K562 (cell line): ENCODE results near the gene TSGA10. TPM values are rescaled to one million over a fixed set of nuclear protein-coding genes. Genes with fewer than 3 reads are reported as not detected.
A peak's percentile ranks its signal among the peaks of the same experiment; 100 is the strongest.

Experiments
- ATAC-seq: fragments of 200-7000 bp; cut with Tn5 transposase; 3 replicates; pipeline ENCODE4 v1.9.1; 2020; ENCODE audit warnings: moderate library complexity
- BruUV-seq: library from RNA; stranded (reverse); fragments of 400-500 nt; replicated peaks from 2 replicates; lab custom pipeline; 2021; lab: Mats Ljungman, UMichigan
- CTCF ChIA-PET: fragments of 300-600 bp; formaldehyde crosslinking; extraction: SDS; loops from one replicate; lab custom pipeline; 2021; ENCODE audit warnings: low intra/inter-chr PET ratio; lab: Yijun Ruan, JAX
- POLR2A ChIA-PET: fragments of 300-600, 350-650 bp; sonication (Branson Sonifier 250); formaldehyde crosslinking; extraction: SDS; loops from one replicate; lab custom pipeline; 2021; ENCODE audit warnings: antibody characterized with exemption, inconsistent platforms; lab: Yijun Ruan, JAX
- DNase-seq, 4 experiments: peaks; one replicate each; pipeline versions ENCODE4 v3.0.0 to v3.0.0-alpha.2; 2011 to 2018; ENCODE audit warnings: low spot score in 3 of 4, mixed read lengths in 3 of 4; ENCODE audit errors: extremely low read depth in 1 of 4
- FAIRE-seq: peaks from 2 replicates; lab custom pipeline; 2011; peaks lifted over from hg19 to GRCh38; lab: Jason Lieb, UNC
- H2AFZ ChIP-seq: 2 replicates; pipeline ENCODE4 v1.6.0; 2011; ENCODE audit warnings: low read depth, low read length, control low read depth, inconsistent platforms
- H3K27ac ChIP-seq: fragments of 200-600 bp; 3 replicates; pipeline ENCODE4 v1.8.0; 2011; ENCODE audit warnings: low read depth, mild to moderate bottlenecking, control low read depth, inconsistent platforms, low read length, moderate library complexity, mixed read lengths; ENCODE audit errors: extremely low read depth
- H3K27me3 ChIP-seq, 2 experiments: fragments of 300-600 bp in 1 of 2; 2 replicates in 1 of 2; 3 replicates in 1 of 2; pipeline versions ENCODE4 v1.6.0 to v1.8.0; 2011; ENCODE audit warnings: inconsistent platforms in 2 of 2, low read length in 2 of 2, mild to moderate bottlenecking in 1 of 2, mixed read lengths in 1 of 2, moderate library complexity in 1 of 2; ENCODE audit not compliant: control insufficient read depth in 2 of 2, insufficient read depth in 2 of 2
- H3K36me3 ChIP-seq: fragments of 300-600 bp; 3 replicates; pipeline ENCODE4 v1.8.0; 2011; ENCODE audit warnings: mild to moderate bottlenecking, low read length, inconsistent platforms; ENCODE audit not compliant: control insufficient read depth, insufficient read depth
- H3K4me1 ChIP-seq, 2 experiments: fragments of 200-600 bp in 1 of 2; replicated peaks in 1 of 2; 2 replicates in 1 of 2; 3 replicates in 1 of 2; pipeline versions ENCODE4 v1.5.1 to v1.8.0; 2011; ENCODE audit warnings: inconsistent platforms in 2 of 2, low read length in 2 of 2, mild to moderate bottlenecking in 1 of 2, mixed read lengths in 1 of 2, moderate library complexity in 1 of 2; ENCODE audit not compliant: control insufficient read depth in 2 of 2, insufficient read depth in 2 of 2
- H3K4me2 ChIP-seq: 2 replicates; pipeline ENCODE4 v1.6.1; 2011; ENCODE audit warnings: low read length, control low read depth, inconsistent platforms, mixed read lengths; ENCODE audit not compliant: insufficient read depth
- H3K4me3 ChIP-seq: fragments of 200-600 bp; sonication (generic), shearing (Covaris generic); 2 replicates; pipeline ENCODE4 v1.5.1; 2016; ENCODE audit warnings: control low read depth, inconsistent platforms
- H3K79me2 ChIP-seq: fragments of 200-600 bp; 3 replicates; pipeline ENCODE4 v1.8.0; 2011; ENCODE audit warnings: low read length, inconsistent platforms; ENCODE audit not compliant: control insufficient read depth, insufficient read depth
- H3K9ac ChIP-seq, 2 experiments: 2 replicates each; pipeline versions ENCODE4 v1.6.0 to v1.6.1; 2011; ENCODE audit warnings: low read depth in 2 of 2, low read length in 2 of 2, control low read depth in 1 of 2, inconsistent platforms in 1 of 2, mild to moderate bottlenecking in 1 of 2, mixed read lengths in 1 of 2; ENCODE audit not compliant: insufficient read depth in 1 of 2
- H3K9me1 ChIP-seq: one replicate; pipeline ENCODE4 v1.6.0; 2011; ENCODE audit warnings: inconsistent platforms, mild to moderate bottlenecking, low read length, moderate library complexity; ENCODE audit not compliant: control insufficient read depth, insufficient read depth
- H3K9me3 ChIP-seq: replicated peaks from 2 replicates; pipeline ENCODE4 v1.5.1; 2011; ENCODE audit warnings: low read depth, low read length, inconsistent platforms; ENCODE audit not compliant: control insufficient read depth, insufficient read depth
- H4K20me1 ChIP-seq: replicated peaks from 2 replicates; pipeline ENCODE4 v1.6.1; 2011; ENCODE audit warnings: low read length, inconsistent platforms, mixed read lengths; ENCODE audit not compliant: control insufficient read depth, insufficient read depth
- DDX20 ChIP-seq: fragments of 450-650 bp; IDR thresholded peaks from 2 replicates; pipeline ENCODE4 v1.6.1; 2016; ENCODE audit warnings: missing genetic modification characterization, low read depth, mild to moderate bottlenecking, missing compliant biosample characterization, moderate library complexity
- MTA1 ChIP-seq: fragments of 450-650 bp; IDR thresholded peaks from 2 replicates; pipeline ENCODE4 v1.6.1; 2017; ENCODE audit warnings: borderline replicate concordance
- ZKSCAN3 ChIP-seq: fragments of 250-450 bp; sonication (Bioruptor Pico); IDR thresholded peaks from 2 replicates; pipeline ENCODE4 v1.4.0; 2020
- ZNF121 ChIP-seq: sonication (generic); formaldehyde crosslinking; conservative IDR thresholded peaks from 2 replicates; pipeline ENCODE4 v1.8.0; 2022; ENCODE audit warnings: missing genetic modification reagents
- WGBS: fragments of 100-300 bp; shearing (Covaris generic); methylation state at CpG from one replicate; pipeline ENCODE4 v1.1.6; 2016; ENCODE audit warnings: low coverage, mixed read lengths; ENCODE audit not compliant: insufficient coverage; ENCODE audit errors: missing lambda C conversion rate; 5-methylcytosine and 5-hydroxymethylcytosine counted together
- in situ Hi-C: fragments of 300-500 bp; cut with MboI; formaldehyde crosslinking; loops from 4 replicates; pipeline ENCODE4 v1.15.0; 2018; ENCODE audit warnings: inconsistent platforms, mixed read lengths
- intact Hi-C: fragments of 100-400 bp; cut with micrococcal nuclease; formaldehyde crosslinking; loops from 2 replicates; pipeline ENCODE4 v1.14.2; 2022
- polyA plus RNA-seq, 8 experiments: library from polyadenylated mRNA; depleted of rRNA in 4 of 8; stranded (reverse) in 5 of 8; unstranded in 3 of 8; fragments of >200 nt; fragmentation: Nextera tagmentation in 2 of 8; fragmentation: Illumina TruSeq in 1 of 8; extraction: Ambion mirVana in 2 of 8; extraction: Trizol in 1 of 8; gene quantifications; 2 replicates each; pipeline versions ENCODE4 v1.2.1 to v1.2.3, GENCODE V29; 2011 to 2014; ENCODE audit warnings: inconsistent platforms in 1 of 8, missing spikeins in 1 of 8
- total RNA-seq, 7 experiments: library from RNA; depleted of rRNA in 6 of 7; stranded (reverse); fragments of >200 nt in 6 of 7; fragmentation: Illumina TruSeq in 2 of 7; extraction: Trizol in 2 of 7; gene quantifications; 2 replicates each; pipeline versions ENCODE4 v1.2.1 to v1.2.3, GENCODE V29; 2011 to 2021; ENCODE audit warnings: low replicate concordance in 1 of 7

Gene TSGA10
- total and polyA plus RNA-seq, 9 of the 15 experiments (the other 6 are each of a cell fraction or from before 2014, with no cell fraction given): 2.1 to 11.3 (median 3.2) TPM

DNA sequence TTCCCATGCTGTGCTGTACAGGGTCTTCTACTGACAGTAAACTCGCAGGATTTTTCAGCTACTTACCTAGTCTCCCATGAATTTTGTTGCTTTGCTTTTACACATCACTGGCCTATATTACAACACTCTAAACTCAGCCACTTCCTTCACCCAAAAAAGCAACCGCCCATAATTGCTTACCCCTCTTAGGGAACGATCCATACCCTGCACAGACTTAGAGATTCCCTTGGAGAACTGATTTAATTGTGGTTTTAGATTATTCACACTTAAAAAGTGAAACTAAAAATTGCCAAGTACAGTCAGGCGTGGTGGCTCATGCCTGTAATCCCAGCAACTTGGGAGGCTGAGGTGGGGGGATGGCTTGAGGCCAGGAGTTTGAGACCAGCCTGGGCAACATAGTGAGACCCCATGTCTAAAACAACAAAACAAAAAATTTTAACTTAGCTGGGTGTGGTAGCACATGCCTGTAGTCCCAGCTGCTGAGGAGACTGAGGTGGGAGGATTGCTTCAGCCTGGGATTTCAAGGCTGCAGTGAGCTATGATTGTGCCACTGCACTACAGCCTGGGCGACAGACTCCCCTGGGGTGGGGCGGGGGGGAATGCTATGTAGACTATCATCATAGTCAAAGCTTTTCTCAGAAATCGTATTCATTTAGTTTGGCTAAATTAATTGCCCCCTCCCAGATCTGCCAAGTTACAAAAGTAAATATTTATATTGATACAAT lies 45.5 kb upstream of the TSGA10 start:
- Histone ChIP-seq H3K27me3 (no peaks in the 10 kb centered on the region), H2AFZ (no peak overlapping the region), H3K9ac (no peak overlapping the region), H3K9me3 (no peaks in the 10 kb centered on the region), H4K20me1 (no peaks in the 10 kb centered on the region)
- FAIRE-seq (no peak), ATAC-seq (peak; percentile 32; the same call in 1 of the 3 replicates)
- no TSS peak for BruUV-seq
- in situ Hi-C loops: no loop called here
- TF ChIP-seq ZKSCAN3 (CRISPR knock-in tag) (no peak), DDX20 (tag) (no peak), MTA1 (no peak), ZNF121 (CRISPR knock-in tag) (peak; percentile 56; the same call in 1 of the 2 replicates)
- TF ChIP-seq, all 486 proteins: peak for 1
- intact Hi-C loops: no loop called here
- ChIA-PET CTCF (no interaction called here), POLR2A (interaction anchor here (0.6 to 1.2 kb wide), 2 partner anchors 15 to 214 kb away, joined by 3 to 4 read pairs; no protein-coding TSS in a partner anchor)
- Histone ChIP-seq H3K4me1 (no peaks in the 10 kb centered on the region), H3K36me3 (peaks cover 38% of the 10 kb centered on the region; the same call in 2 of the 3 replicates), H3K4me2 (no peak overlapping the region), H3K27ac (no peak overlapping the region), H3K4me3 (no peak overlapping the region), H3K9me1 (no peaks in the 10 kb centered on the region), H3K79me2 (no peaks in the 10 kb centered on the region)
- WGBS: 81% methylated on average over 7 of the region's 7 CpGs
- no peak for DNase-seq
